Kidney (tissue), 14 donors: ENCODE measurements around the gene WDR64. TPM values are rescaled to one million over a fixed set of nuclear protein-coding genes. Genes with fewer than 3 reads are reported as not detected.
"Not testable (repeated sequence)": the region's sequence is repeated elsewhere in the genome, so short reads cannot be mapped to it uniquely, and the experiment has no call there.

Source experiments
- DNase-seq, 5 donors: peaks; one replicate each; pipeline ENCODE4 v3.0.0-alpha.2; 2013 to 2020
- FAIRE-seq: peaks from 2 replicates; lab custom pipeline; 2012; peaks lifted over from hg19 to GRCh38; lab: Jason Lieb, UNC
- H3K27ac ChIP-seq, 2 donors: one replicate each; pipeline ENCODE4 v1.7.0; 2013; ENCODE audit warnings: low read depth in 2 of 2, low read length in 2 of 2, inconsistent platforms in 1 of 2
- H3K27me3 ChIP-seq: one replicate; pipeline ENCODE4 v1.7.1; 2013; ENCODE audit warnings: low read length, inconsistent platforms; ENCODE audit not compliant: control insufficient read depth, insufficient read depth
- H3K36me3 ChIP-seq, 3 donors: one replicate each; pipeline versions ENCODE4 v1.7.0 to v1.7.1; 2013; ENCODE audit warnings: low read length in 3 of 3, control low read depth in 1 of 3, inconsistent platforms in 1 of 3; ENCODE audit not compliant: insufficient read depth in 3 of 3, control insufficient read depth in 2 of 3
- H3K4me1 ChIP-seq, 3 donors: one replicate each; pipeline versions ENCODE4 v1.7.0 to v1.7.1; 2013; ENCODE audit warnings: low read length in 3 of 3, inconsistent platforms in 1 of 3, low read depth in 1 of 3; ENCODE audit not compliant: control insufficient read depth in 2 of 3, insufficient read depth in 2 of 3
- H3K4me3 ChIP-seq, 3 donors: one replicate each; pipeline versions ENCODE4 v1.7.0 to v1.8.1; 2013; ENCODE audit warnings: low read length in 3 of 3, control low read depth in 1 of 3, inconsistent platforms in 1 of 3
- H3K9ac ChIP-seq, 3 donors: one replicate each; pipeline versions ENCODE4 v1.7.0 to v1.7.1; 2013; ENCODE audit warnings: low read length in 3 of 3, control low read depth in 1 of 3, inconsistent platforms in 1 of 3
- H3K9me3 ChIP-seq, 3 donors: one replicate each; pipeline versions ENCODE4 v1.7.0 to v1.7.1; 2013; ENCODE audit warnings: low read length in 3 of 3, control low read depth in 1 of 3, inconsistent platforms in 1 of 3; ENCODE audit not compliant: control insufficient read depth in 2 of 3, insufficient read depth in 1 of 3
- intact Hi-C: fragments of 100-400 bp; cut with DNase I; formaldehyde crosslinking; loops from one replicate; pipeline ENCODE4 v1.11.1; 2022
- polyA plus RNA-seq: library from polyadenylated mRNA; stranded (reverse); fragments of 350-450 nt; fragmentation: Illumina TruSeq; extraction: RNeasy Lipid Tissue Mini Kit (QIAGEN cat#74804); gene quantifications from one replicate; pipeline ENCODE4 v1.2.3, GENCODE V29; 2014; ENCODE audit warnings: low read depth, low replicate concordance; ENCODE audit not compliant: insufficient read depth
- total RNA-seq: library from RNA; stranded (reverse); fragmentation: NEBNext Ultra II Directional; extraction: Animal tissue kit (Norgen Biotek cat#: 25700); gene quantifications from one replicate; pipeline ENCODE4 v1.2.1, GENCODE V29; 2021
- TF ChIP-seq, protein P1 (sequence below): IDR thresholded peaks from 3 replicates; pipeline ENCODE4 v1.5.1; 2012; ENCODE audit warnings: mild to moderate bottlenecking, moderate library complexity, borderline replicate concordance; ENCODE audit not compliant: insufficient read depth; ENCODE audit errors: extremely low read depth
- donor health status: control.
- donor health status: control.
- donor health status: control.
- donor health status: control.
- donor health status: control.
- donor health status: DM: yes; HTN: yes; CAD: no.
- donor health status: Normal renal cell carcinoma (clear cell type).

The WDR64 gene
- total and polyA plus RNA-seq, 2 donors from 2014 or later, result not detected

- FAIRE-seq, result no peak
These were observed 1.9 kb downstream of the WDR64 start for GRCh38 chr1:241654019-241654418.

GRCh38 chr1:241654641-241655040, 2.6 kb downstream of the WDR64 start:
- no peaks in the 10 kb centered on the region for H3K27me3 ChIP-seq
- no peak overlapping the region for H3K4me3 ChIP-seq
- intact Hi-C loops, result no loop called here
- H3K36me3 ChIP-seq, result no peaks in the 10 kb centered on the region
- H3K27ac ChIP-seq, result no peak overlapping the region
- FAIRE-seq, result no peak
- DNase-seq, result no peak
- H3K9me3 ChIP-seq, result no peaks in the 10 kb centered on the region
- TF ChIP-seq, protein P1, sequence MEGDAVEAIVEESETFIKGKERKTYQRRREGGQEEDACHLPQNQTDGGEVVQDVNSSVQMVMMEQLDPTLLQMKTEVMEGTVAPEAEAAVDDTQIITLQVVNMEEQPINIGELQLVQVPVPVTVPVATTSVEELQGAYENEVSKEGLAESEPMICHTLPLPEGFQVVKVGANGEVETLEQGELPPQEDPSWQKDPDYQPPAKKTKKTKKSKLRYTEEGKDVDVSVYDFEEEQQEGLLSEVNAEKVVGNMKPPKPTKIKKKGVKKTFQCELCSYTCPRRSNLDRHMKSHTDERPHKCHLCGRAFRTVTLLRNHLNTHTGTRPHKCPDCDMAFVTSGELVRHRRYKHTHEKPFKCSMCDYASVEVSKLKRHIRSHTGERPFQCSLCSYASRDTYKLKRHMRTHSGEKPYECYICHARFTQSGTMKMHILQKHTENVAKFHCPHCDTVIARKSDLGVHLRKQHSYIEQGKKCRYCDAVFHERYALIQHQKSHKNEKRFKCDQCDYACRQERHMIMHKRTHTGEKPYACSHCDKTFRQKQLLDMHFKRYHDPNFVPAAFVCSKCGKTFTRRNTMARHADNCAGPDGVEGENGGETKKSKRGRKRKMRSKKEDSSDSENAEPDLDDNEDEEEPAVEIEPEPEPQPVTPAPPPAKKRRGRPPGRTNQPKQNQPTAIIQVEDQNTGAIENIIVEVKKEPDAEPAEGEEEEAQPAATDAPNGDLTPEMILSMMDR, result no peak
- H3K9ac ChIP-seq, result no peak overlapping the region
- H3K4me1 ChIP-seq, result no peaks in the 10 kb centered on the region

More at GRCh38 chr1:241654019-241654418, 1.9 kb downstream of the WDR64 start:
- H3K27ac ChIP-seq, result no peak overlapping the region
- intact Hi-C loops, result no loop called here
- DNase-seq, result peak in 1 of 5 donors; percentile 30
- no peaks in the 10 kb centered on the region for H3K9me3 ChIP-seq
- TF ChIP-seq, protein P1, result no peak
- no peaks in the 10 kb centered on the region for H3K27me3 ChIP-seq
- H3K36me3 ChIP-seq, result no peaks in the 10 kb centered on the region
- no peaks in the 10 kb centered on the region for H3K4me1 ChIP-seq
- H3K4me3 ChIP-seq, result no peak overlapping the region
- H3K9ac ChIP-seq, result no peak overlapping the region

DNA sequence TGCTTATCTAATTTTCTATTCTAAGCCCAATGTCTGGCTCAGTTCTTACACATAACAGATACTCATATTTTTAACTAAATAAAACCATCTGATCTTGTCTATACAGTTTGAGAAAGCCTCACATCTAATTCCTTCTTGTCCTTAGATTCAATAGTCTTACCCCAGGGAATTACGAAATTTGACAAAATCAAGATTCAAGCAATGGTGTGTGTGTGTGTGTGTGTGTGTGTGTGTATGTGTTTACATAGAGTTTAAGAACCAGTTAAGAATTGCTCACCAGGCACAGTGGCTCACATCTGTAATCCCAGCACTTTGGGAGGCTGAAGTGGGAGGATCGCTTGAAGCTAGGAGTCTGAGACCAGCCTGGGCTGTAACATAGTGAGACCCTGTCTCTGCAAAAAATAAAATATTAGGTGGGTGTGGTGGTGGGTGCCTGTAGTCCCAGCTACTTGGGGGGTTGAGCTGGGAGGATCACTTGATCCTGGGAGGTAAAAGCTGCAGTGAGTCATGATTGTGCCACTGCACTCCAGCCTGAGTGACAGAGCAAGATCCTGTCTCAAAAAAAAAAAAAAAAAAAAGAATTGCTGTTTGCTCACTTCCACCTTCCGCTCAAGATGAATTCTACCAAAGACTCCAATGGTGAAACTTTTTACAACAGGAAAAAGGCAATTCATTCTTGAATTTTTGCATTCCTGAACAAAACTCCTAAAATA, 6.2 kb downstream of the WDR64 start:
- intact Hi-C loops, result no loop called here

DNA sequence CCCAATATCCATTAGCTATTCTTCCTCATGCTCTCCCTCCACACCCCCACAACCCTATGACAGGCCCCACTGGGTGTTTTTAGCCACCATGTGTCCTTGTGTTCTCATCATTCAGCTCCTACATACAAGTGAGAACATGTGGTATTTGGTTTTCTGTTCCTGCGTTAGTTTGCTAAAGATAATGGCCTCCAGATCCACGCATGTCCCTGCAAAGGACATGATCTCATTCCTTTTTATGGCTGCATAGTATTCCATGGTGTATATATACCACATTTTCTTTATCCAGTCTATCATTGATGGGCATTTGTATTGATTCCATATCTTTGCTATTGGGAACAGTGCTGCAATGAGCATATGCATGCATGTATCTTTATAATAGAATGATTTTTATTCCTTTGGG, 6.9 kb downstream of the WDR64 start:
- intact Hi-C loops, H3K27me3 ChIP-seq, H3K27ac ChIP-seq, H3K9me3 ChIP-seq, FAIRE-seq, H3K4me3 ChIP-seq, DNase-seq, H3K4me1 ChIP-seq, H3K36me3 ChIP-seq, H3K9ac ChIP-seq: not testable (repeated sequence)

More for the DNA sequence above, 6.2 kb downstream of the WDR64 start:
- Histone ChIP-seq H3K9ac (no peak overlapping the region), H3K9me3 (no peaks in the 10 kb centered on the region), H3K36me3 (no peaks in the 10 kb centered on the region), H3K27me3 (no peaks in the 10 kb centered on the region), H3K4me3 (no peak overlapping the region), H3K4me1 (no peaks in the 10 kb centered on the region), H3K27ac (no peak overlapping the region)
- DNase-seq (no peak), FAIRE-seq (no peak)
- TF ChIP-seq, protein P1, result no peak
